GM19043 (cell line): Measurements from ENCODE around the gene PRKN.
"Not testable (repeated sequence)": the region's sequence is repeated elsewhere in the genome, so short reads cannot be mapped to it uniquely, and the experiment has no call there.

Source experiments
- ATAC-seq: cut with Tn5 transposase; IDR thresholded peaks from one replicate; pipeline ENCODE4 v1.9.1; 2021; ENCODE audit warnings: low read depth; ENCODE audit not compliant: unreplicated experiment

The PRKN gene

DNA sequence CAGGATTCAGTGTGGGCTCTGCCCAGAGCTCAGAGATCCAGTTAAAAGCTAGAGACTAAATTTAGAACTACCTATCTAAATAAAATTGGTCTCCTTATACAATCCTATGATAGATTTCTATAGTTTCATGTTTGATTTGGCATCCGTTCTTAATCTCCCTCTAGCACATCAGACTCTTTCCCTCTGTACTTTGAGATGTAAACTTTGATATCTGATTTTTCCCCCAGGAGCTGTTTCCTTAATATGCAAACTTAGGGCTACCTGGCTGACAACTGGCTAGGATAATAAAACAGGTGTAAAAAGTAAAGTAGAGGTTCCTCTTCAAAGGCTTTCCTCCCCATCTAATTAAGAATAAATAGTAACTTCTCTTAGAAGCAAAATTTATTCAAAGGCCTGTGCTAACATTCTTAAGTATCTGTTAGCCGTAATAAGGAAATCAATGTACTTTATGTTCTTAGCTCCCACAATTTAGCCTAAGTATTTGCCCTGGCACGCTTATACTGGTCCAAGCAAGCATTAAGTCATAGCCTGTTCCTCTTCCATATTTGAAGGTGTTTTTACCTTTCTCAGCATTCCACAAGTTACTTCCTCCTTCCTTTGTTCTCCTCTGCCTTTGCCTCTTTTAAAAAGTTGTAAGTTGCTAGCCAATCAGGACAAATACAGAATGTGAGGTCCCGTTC is 1396.0 kb downstream of the PRKN start:
- not testable (repeated sequence) for ATAC-seq

DNA sequence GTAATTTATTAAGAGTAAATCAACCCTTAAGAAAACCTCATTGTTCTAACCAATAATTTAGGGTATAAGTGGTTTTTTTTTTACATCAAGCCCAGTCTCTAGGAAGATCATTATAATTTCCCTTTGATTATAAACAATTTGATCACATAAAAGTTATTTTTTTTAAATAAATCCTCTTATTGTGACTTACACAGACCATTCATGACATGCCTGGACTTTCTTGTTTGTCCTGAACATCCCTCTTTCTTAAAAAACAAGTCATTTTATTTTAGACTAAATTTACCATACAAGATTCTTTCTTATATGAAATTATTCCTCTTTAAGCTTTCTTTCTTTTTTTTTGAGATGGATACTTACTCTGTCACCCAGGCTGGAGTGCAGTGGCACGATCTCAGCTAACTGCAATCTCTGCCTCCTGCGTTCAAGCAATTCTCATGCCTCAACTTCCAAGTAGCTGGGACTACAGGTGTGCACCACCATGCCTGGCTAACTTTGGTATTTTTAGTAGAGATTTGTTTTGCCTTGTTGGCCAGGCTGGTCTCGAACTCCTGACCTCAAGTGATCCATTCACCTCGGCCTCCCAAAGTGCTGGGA is 1400.1 kb downstream of the PRKN start:
- no peak for ATAC-seq

DNA sequence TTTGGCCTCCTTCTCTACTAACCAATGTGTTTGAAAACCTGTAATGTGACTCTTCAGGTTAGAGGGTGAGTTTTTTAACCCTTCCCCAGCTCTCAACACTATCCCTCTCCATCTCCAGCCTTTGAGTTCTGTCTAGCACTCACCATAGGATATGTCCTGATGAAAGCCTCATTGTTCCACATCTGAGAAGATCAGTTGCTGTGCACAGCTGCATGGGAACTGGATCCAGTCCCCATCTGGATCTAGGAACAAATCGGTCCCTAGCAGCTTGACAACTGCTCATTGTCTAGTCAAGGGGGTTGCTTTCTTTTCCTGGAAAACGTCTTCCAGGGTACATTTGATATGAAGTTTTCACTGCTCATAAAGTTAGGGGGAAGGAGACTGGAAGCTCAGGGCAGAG is 1408.3 kb downstream of the PRKN start:
- no peak for ATAC-seq

DNA sequence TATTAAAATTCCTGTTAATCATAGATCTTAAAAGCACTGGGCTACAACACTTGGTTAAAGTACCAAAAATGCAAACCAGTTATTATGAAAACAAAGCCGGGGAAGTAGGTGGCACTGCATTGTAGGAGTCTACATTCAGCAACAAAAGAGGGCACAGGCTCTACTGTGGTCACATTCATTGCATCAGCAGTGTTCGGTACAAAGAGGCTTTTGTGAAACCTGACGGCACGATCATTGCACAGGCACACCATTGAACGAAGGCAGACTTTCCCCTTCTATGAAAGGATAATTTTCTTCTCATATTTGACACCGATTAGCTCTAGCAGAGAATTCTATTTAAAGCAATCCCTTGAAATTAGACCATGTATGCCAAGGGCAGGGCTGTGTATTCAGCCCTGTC is 1409.1 kb downstream of the PRKN start:
- ATAC-seq, result no peak

DNA sequence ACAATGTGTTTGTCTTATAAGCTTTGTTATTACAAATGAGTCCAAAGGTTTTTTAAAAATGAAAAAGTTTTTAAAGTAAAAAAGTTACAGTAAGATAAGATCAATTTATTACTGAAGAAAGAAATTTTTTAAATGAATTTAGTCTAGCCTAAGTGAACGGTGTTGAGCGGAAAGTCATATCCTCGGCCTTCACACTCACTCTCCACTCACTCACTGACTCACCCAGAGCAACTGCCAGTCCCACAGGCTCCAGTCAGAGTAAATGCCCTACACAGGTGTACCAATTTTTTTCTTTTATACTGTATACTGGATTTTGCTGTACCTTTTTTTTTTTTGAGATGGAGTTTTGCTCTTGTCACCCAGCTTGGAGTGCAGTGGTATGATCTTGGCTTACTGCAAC is 1411.0 kb downstream of the PRKN start:
- no peak for ATAC-seq

DNA sequence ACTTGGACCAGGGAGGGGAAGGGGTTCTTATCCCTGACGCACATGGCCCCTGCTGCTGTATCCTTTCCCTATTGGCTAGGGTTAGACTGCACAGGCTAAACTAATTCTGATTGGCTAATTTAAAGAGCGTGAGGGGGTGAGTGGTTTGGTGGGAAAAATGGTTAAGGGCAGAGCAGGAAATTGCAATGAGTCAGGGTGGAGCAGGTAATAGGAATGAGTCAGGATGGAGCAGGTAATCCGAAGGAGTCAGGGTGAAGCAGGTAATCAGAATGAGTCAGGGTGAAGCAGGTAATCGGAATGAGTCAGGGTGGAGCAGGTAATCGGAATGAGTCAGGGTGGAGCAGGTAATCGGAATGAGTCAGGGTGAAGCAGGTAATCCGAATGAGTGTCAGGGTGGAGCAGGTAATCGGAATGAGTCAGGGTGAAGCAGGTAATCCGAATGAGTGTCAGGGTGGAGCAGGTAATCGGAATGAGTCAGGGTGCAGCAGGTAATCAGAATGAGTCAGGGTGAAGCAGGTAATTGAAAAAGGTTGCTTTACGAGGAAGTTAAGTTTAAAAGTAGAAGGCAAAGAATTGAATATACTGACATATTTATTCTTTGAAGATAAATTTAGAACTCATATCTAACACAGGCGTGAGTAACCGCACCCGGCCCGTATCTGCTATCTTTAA is 1412.2 kb downstream of the PRKN start:
- not testable (repeated sequence) for ATAC-seq

DNA sequence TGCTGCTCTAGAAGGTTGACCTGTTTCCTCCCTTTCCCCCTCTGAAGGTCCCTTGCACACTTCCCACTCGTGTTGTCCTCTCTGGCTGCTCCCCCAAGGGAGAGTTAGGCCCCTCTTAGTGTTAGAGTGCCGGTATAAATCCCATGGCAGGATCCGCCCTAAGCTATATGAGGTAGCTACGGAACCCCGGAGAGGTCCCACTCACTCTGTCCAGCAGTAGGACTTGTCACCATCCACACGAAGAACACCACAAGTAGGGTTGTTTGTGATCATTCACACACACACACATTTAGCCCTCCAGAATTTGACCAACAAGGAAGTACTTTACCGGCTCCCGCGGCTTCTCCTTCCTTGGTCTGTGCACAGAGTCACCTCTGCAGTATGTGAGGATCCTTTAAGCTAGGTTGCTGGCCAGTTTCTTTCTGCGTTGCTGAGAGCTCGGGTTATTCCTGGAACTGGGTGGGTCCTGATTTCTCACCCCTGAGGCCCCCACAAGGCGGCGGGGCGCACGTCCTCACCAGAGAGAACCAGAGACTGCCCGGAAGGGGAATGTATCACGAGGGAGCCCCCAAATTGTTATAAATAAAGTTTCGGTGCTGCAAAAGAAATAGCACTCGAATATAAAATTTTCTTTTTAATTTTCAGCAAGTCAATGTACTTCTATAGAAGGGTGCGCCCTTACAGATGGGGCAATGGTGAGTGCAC is 1412.9 kb downstream of the PRKN start:
- ATAC-seq, result not testable (repeated sequence)

DNA sequence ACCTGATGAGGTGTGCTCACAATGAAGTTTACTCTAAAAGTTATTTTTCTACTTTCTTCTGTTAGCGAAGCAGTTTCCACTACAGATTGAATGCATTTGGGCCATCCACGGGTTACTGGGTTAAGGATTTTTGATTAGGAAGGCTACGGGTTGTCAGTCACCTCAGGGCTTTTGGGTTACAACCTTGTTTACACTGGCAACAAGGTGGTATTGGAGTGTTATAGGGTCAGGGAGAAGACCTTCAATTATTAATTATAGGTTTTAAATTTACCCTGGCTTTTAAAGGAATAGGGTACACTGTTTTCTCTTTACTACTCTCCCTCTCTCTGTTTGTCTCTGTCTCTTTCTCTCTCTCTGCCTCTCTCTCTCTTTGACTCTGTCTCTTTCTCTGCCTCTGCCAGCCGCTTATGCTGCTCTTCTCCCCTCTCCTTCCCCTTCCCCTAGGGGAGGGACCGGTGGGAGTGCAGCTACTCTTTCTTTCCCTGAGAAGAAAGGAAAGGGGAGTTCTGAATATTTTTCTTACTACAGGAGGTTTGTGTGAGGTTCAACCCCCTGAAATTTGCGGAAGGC is 1413.5 kb downstream of the PRKN start:
- ATAC-seq, result no peak

DNA sequence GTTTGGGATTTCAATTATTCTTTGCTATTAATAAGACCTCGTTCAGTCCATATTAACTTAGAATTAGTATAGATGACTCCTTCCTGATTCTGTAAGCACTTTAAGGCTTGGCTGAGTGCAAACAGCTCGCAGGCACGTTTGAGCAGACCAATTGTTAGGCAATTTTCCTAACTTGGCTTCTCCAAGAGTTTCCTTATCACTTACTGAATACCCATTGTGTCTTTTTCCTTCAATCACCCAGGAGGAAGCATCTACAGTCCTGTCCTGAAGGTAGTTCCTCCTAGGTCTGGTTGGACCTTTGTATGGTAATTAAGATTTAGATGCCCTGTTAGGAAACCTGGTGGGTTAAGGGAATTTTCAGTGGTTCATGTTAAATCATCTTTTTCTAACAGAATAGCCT is 1414.1 kb downstream of the PRKN start:
- ATAC-seq, result not testable (repeated sequence)

DNA sequence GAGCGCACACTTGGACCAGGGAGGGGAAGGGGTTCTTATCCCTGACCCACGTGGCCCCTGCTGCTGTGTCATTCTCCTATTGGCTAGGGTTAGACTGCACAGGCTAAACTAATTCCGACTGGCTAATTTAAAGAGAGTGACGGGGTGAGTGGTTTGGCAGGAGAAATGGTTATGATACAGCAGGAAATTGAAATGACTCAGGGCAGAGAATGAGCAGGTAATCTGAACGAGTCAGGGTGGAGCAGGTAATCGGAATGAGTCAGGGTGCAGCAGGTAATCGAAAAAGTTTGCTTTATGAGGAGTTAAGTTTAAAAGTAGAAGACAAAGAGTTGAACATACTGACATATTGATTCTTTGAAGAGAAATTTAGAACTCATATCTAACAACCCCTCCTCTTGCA is 1417.8 kb downstream of the PRKN start:
- not testable (repeated sequence) for ATAC-seq

DNA sequence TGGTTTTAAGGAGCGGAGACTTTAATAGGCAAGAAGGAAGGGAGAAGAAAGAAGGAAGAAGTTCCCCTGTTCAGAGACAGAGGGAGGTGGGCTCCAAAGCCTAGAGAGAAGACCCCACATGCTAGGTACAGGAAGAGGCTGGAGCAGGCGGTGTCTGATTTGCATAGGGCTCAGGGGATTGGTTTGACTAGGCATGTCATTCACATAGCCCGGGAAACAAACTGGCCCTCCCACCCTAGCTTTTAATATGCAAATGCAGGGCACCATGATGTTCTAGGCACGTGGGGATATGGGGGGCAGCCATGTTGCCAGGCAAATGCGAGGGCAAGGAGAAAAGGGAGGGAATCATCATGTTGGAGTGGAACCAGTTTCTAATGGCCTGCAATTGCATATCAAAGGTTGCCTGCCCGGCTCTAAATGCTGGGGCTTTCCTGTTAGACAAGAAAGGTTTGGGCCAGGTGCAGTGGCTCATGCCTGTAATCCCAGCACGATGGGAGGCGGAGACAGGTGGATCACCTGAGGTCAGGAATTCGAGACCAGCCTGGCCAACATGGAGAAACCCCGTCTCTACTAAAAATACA is 1419.4 kb downstream of the PRKN start:
- no peak for ATAC-seq

DNA sequence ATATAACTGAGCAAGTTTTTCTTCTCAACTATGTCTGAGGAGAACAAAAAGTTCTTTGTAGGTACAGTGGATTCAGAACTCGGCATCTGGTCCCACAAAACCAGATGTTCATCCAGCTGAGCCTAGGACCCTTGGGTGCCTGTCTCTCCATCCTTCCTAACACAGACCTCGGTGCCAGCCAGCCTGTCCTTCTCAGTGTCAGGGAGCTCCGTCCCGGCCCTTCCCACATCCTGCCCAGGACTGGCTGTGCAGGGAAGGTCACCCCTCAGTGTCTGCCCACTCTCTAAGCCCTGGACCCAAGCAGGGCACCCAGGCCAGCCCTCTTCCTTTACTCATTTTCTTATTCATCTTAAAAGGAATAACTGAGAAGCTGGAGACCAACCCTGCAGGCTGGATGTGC is 1421.7 kb downstream of the PRKN start:
- ATAC-seq, result no peak

DNA sequence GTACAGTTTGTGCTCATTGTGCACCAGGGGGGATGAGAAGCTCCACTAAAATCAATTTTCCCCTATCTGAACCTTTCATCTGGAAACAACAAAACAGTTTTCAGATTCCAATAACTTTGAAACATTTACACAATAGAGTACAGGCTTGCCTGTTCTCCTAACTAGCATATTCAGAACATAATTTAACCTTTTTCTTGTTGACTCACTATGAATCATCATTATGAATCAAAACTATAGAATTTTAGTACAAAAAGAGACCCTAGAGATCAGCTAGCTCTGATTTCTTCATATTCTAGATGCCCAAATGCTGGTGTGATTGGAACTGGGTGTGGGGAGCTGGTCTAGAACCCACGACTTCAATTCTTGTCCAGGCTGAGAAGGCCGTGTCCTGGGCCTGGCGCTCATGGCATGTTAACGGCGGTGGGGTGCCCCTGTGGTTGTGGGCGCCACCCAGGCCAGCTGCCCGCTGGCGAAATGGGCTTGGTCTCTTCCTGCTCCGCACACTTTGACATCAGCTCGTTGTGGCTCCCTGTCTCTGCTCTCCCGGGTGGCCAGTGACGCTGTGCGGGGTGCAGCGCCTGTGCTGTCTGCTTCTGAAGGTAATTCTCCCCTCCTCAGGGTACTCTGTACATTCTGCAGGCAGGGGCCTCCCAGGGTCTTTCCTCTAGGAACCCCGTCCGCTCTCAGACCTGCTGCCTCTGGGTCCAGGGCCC is 1423.8 kb downstream of the PRKN start:
- ATAC-seq, result no peak

DNA sequence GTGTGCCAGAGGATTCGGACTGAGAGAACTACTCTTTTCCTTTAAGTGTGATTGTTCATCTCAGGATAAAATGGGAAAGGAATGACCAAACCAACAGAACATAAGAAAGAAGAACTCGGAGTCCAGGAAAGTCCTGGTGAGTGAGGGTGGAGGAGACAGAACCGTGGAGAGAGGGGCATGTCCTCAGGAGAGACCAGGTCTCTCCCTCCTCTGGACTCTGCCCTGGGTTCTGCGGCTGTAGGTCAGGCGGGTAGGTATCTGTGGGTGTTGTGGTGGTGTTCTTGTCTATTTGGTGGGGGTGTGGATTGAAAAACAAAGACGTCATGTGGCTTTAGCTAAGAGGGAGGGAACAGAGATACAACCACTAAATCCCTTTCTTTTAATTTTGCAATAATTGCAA is 1424.6 kb downstream of the PRKN start:
- no peak for ATAC-seq

DNA sequence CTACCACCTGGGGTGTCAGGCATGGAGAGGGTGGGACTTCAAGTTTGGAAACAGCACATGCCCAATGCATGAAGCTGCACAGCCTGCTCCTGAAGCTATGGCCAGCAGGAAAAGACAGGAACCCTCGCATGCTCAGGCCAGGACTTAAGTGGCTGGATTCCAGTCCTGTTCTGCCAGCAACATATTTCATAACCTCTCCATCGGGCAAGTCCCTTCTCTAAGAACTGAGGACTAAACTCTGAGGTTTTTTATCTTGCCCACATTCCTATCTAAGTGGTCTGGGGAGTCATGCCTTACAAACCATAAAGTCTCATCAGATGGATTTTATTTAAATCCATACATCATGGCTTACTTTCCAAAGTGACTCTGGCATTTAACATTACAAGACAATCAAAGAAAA is 1426.2 kb downstream of the PRKN start:
- no peak for ATAC-seq

DNA sequence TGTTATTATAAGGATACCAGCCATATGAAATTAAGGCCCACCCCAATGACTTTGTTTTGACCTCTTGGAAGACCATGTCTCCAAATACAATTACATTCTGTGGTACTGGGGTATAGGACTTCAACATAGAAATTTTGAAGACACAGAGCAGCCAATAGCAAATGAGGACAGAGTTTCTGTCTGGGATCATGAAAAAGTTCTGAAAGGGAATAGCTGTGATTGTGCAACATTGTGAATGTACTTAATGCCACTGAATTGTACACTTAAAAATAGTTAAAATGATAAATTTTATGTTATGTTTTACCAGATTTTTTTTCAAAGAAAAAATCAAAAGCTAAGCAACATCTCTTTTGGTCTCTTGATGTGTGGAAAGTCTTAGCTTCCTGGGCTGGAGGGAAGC is 1426.7 kb downstream of the PRKN start:
- ATAC-seq, result no peak

DNA sequence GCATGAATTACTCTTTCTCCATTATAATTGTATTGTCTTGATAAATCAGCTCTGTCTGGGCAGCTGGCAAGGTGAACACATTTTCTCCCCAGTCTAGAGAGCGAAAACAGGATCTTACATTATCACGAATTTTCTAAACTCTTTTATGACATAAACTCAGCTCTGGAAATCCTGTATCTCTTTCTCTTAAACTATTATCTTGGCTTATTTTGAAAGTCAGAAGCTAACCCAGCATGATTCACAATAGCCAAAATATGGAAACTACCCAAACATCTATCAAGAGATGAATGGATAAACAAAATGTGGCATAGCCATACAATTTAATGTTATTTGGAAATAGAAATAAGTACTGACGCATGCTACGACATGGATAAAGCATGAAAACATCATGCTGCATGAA is 1427.8 kb downstream of the PRKN start:
- ATAC-seq, result no peak
